ENCODE results near the gene SEC61B.

Gene SEC61B

GRCh38 chr9:99221621-99222415, at the start of gene SEC61B, which contains the start of gene ALG2 (continued):
- peak; percentile 71 for TF ChIP-seq REST (tag by site-specific recombination; IDR thresholded peaks at IDR 0.05)
- no peak for TF ChIP-seq SETDB1 (IDR thresholded peaks at IDR 0.05; ENCODE audit: insufficient read length, low read length)
- no peak for TF ChIP-seq MEIS1 (CRISPR knock-in tag; IDR thresholded peaks at IDR 0.05; ENCODE audit: borderline replicate concordance)
- no peak for TF ChIP-seq ZNF37A (tag by site-specific recombination; IDR thresholded peaks at IDR 0.05)
- no peak for TF ChIP-seq ZNF138 (tag by site-specific recombination; IDR thresholded peaks at IDR 0.05; ENCODE audit: borderline replicate concordance)
- TF ChIP-seq ZNF555 (tag by site-specific recombination; conservative IDR thresholded peaks at IDR 0.05): no peak
- peak; percentile 48; the same call in 1 of the 2 replicates for TF ChIP-seq ZNF341 (tag by site-specific recombination; IDR thresholded peaks at IDR 0.05; ENCODE audit: low read depth)
- no peak for TF ChIP-seq ZNF433 (tag by site-specific recombination; IDR thresholded peaks at IDR 0.05; ENCODE audit: low read depth)
- TF ChIP-seq ZNF221 (tag by site-specific recombination; IDR thresholded peaks at IDR 0.05; ENCODE audit: borderline replicate concordance): no peak
- no peak; the same call in 1 of the 2 replicates for TF ChIP-seq CTCF (tag by site-specific recombination; IDR thresholded peaks at IDR 0.05)
- no peak for TF ChIP-seq HOXA7 (CRISPR knock-in tag; IDR thresholded peaks at IDR 0.05; ENCODE audit: borderline replicate concordance)
- no peak for TF ChIP-seq ZNF132 (tag by site-specific recombination; IDR thresholded peaks at IDR 0.05; ENCODE audit: borderline replicate concordance)
- TF ChIP-seq GFI1B (tag by site-specific recombination; IDR thresholded peaks at IDR 0.05): no peak
- no peak for TF ChIP-seq ZIC2 (tag by site-specific recombination; IDR thresholded peaks at IDR 0.05)

DNA sequence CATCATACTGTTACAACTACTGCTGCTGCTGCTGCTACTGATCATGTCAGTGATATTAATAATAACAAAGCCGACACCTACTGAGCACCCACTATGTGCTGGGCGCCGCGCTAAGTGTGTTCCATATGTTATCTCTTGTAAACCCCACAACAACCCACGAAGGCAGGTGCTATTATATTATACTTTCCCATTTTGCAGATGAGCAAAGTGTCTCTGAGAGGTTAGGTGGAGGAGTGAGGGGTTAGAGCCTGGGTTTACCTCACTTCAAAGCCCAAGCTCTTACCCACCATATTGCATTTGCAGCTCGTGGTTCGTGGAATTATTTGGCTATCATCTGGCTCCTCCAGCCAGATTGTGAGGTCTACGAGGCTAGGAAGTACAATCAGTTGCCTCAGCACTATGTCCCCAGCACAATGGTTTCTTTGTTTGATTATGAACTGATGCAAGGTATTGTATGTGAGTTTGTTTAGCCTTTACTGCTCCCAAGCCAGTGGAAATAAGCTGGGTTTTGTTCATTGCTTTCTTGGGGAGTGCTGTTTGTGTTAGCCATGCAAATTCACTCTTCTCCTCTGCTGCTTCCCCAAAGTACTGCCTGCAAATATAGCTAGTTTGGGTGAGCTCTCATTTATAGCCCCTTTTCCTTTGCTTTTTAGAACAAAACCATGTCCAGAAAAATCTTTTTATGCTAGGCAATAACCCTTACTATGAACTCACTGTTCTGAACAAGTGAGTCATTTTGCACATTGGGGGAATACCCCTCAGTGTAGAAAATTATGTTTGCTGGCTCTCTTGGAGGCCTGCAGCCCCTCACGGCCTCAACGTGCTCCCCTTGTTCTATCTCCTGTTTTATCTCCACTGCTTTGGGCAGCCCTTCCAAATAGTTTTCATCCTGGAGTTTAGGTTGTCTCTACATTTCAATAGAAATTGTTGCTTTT, 48.2 kb upstream of the SEC61B start:
- H3K4me3 ChIP-seq (ENCODE audit: low read depth, low read length): no peak overlapping the region
- no peaks in the 10 kb centered on the region; the same call in 1 of the 2 replicates for H3K4me1 ChIP-seq (ENCODE audit: control insufficient read depth, insufficient read depth, low read length)
- POLR2A ChIA-PET: no interaction called here
- CTCF ChIA-PET: interaction anchor here (0.9 to 3.9 kb wide), 2 partner anchors 9 to 11 kb away, joined by 3 to 27 read pairs; no protein-coding TSS in a partner anchor
- no peaks in the 10 kb centered on the region for H3K9me3 ChIP-seq (ENCODE audit: control insufficient read depth, insufficient read depth, low read depth, low read length)
- no peak overlapping the region for H3K27ac ChIP-seq (ENCODE audit: extremely low read depth, low read depth, low read length)
- TF ChIP-seq ZFP3 (tag by site-specific recombination; IDR thresholded peaks at IDR 0.05; ENCODE audit: low read depth): no peak
- no peak for TF ChIP-seq KLF9 (tag by site-specific recombination; IDR thresholded peaks at IDR 0.05; ENCODE audit: low read depth)
- TF ChIP-seq ZNF768 (tag by site-specific recombination; IDR thresholded peaks at IDR 0.05): no peak
- no peak for TF ChIP-seq ZBTB49 (tag by site-specific recombination; IDR thresholded peaks at IDR 0.05; ENCODE audit: low read depth)
- no peak for TF ChIP-seq ZNF10 (tag by site-specific recombination; IDR thresholded peaks at IDR 0.05)
- no peak for TF ChIP-seq ZXDB (tag by site-specific recombination; IDR thresholded peaks at IDR 0.05)
- no peak for TF ChIP-seq ZNF843 (tag by site-specific recombination; IDR thresholded peaks at IDR 0.05)
- no peak for TF ChIP-seq ZNF792 (tag by site-specific recombination; IDR thresholded peaks at IDR 0.05)
- TF ChIP-seq ZNF747 (tag by site-specific recombination; IDR thresholded peaks at IDR 0.05): no peak
- TF ChIP-seq BCL11B (tag by site-specific recombination; IDR thresholded peaks at IDR 0.05; ENCODE audit: low read depth): no peak
- TF ChIP-seq ZBTB8A (tag by site-specific recombination; IDR thresholded peaks at IDR 0.05): no peak
- no peak for TF ChIP-seq ZNF37A (tag by site-specific recombination; IDR thresholded peaks at IDR 0.05)
- TF ChIP-seq BCL11A (tag by site-specific recombination; IDR thresholded peaks at IDR 0.05; ENCODE audit: low read depth): no peak
- no peak for TF ChIP-seq REPIN1 (tag by site-specific recombination; IDR thresholded peaks at IDR 0.05; ENCODE audit: low read depth)
- no peaks in the 10 kb centered on the region for H3K36me3 ChIP-seq (ENCODE audit: control insufficient read depth in 2 of 2, insufficient read depth in 1 of 2, low read length in 2 of 2)
